Islet of Langerhans (tissue), 1 donor: Measurements from ENCODE around the gene CYP17A1.

ENCODE experiments used
- FAIRE-seq: peaks from one replicate; lab custom pipeline; 2011; peaks lifted over from hg19 to GRCh38; lab: Jason Lieb, UNC

The CYP17A1 gene

DNA sequence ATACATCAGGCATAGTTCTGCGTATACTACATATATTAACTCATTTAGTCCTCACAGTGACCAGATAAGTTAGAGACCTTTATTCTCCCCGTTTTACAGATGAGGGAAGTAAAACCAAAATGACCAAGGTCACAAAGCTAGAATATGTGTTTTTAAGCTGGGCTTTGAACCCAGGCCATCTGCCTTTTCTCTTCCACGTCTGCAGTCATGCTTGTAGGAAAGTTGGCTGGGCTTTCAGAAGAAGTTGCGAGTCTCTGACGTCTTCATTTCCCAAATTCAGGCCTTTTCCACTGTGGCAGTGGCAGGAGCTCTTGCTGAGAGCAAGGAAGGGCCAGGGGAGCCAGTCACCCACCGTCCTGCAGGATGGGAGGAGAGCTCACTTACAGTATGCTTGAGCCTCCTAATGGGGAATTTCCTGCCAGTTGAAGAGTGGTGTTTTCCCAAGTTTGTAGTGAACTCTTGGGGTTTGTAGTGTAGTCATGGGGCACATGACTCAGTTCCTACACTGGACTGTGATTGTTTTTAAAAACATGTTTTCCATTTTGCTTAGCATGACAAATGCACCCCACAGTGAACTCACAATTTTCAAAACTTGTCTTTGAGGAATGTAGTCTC lies 34.2 kb downstream of the CYP17A1 start:
- no peak for FAIRE-seq

DNA sequence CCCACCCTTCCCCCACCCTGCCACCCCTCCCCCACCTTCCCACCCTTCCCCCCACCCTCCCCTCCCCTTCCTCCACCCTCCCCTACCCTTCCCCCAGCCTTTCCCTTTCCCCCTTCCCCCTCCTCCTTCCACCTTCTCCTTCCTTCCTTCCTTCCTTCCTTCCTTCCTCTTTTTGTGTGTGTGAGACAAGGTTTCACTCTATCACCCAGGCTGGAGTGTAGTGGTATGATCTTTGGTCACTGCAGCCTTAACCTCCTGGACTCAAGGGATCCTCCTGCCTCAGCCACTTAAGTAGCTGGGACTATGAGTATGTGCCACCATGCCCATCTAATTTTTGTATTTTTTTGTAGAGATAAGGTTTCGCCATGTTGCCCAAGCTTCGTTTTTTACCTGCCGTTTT lies 35.2 kb downstream of the CYP17A1 start:
- no peak for FAIRE-seq

DNA sequence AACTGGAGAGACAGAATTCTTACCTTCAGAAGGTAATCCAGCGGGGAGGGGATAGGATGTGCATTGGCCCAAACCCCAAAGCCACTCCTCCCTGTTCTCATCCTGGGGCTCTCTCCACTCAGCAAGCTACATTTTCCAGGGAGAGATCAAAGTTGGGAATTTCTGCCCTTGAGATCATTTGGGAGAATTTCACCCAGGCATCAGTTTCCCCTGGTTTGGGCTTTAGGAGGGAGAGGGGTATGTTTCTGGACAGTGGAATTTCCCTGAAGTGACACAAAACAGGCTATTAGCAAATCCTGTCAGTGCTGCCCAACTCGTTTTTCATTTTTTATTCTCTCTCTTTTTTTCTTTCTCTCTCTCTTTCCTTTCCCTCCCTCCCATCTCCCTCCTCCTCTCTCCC lies 35.7 kb downstream of the CYP17A1 start:
- no peak for FAIRE-seq

DNA sequence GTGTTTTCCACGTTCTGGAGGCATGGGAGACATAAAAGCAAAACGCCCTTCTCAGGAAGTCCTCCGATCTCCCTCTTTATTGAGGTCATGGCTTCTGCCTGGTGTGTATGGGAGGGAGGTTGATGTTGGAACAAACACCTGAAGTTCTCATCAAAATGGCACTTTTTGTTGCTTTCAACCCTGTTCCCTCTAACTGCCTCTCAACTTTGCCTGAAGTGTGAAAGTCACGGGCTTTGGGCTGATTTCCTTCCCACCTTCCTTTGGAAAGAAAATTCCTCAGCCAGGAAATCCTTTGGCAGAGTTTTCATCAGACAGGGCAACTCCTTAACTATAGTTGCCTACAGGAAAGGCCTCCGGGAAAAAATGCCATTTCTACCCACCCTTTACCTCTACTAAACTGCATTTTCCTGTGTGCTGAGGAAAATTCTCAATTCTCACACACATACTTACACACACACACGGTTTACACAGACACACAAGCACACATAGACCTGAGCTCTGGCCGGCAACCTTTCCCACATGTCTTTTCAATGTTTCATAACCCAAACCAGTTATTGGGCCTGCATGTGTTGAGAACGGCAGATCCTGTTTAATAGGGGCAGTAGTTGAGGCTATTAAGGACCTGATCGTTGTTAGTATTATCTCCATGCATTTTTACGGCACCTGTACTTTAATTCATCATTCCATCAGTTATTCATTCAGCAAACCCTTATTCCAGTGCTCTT lies 36.4 kb downstream of the CYP17A1 start:
- FAIRE-seq, result no peak

DNA sequence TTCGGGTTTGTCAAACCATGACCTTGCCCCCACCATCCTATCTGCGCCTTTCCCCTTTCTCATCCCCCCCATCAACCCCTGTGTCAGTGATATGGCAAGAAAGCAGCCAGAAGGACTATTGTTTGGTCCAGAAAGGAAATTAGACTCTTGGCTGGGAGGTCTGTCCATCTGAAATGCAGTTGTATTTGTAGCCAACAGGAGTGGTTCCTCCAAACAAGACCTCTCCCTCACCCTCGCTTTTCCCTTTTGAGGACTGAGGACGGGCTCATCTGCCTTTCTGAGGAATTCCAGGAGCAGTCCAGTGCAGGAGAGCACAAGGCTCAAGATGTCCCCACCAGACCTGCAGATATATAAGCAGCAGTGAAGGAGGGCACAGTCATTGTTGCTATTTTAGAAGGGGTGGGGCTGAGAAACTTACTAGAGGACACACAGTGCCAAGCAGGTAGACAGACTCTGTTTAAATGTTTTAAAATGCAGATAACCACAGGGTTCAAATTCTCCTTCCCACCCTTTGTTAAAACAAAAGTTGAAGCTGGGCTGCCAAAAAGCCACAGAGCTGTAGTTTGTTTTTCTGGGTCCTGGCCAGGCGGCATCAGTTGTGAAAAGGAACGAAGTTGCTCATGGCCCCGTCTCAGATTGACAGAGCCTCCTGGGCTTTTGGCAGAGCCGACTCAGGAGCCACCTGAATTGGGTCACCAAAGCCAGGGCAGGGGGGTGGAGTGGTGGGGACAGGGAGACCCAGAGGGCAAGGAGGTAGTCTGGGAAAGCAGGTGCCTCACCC lies 37.3 kb downstream of the CYP17A1 start:
- no peak for FAIRE-seq

DNA sequence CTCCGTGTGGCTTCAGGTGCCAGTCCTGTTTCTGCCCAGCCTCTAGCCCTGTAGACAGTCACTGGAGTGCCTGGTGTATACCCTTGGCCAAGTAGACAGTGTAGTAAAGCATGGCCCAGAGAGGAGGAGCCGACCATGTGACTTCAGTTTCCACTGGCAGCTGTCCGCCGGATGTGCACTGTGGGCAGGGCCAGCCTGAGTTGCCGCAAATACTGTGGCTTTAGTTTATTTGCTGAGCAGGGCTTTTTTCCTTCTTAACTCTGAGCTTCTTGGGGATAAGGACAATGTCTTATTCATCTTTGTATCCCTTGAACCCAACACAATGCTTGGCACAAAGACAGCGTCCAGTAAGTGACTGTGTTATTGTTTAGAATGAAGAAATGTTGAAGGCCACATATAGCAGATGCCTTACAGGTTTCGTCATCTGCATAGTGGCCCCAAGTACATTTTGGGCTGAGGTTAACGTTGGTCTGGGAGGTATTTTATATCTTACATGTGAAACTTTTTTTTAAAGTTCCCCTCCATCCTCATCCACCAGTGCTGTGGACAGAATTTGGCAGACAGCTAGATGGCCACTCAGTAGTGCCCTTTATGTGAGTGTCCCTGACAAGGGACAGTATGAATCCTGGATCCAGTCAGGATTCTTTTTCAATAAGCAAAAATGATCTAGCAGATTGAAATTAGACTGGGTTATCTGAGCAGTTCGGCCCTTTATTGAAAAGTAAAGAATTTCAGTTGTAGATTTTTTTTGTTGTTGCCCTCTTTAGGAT lies 40.6 kb downstream of the CYP17A1 start:
- FAIRE-seq, result no peak

DNA sequence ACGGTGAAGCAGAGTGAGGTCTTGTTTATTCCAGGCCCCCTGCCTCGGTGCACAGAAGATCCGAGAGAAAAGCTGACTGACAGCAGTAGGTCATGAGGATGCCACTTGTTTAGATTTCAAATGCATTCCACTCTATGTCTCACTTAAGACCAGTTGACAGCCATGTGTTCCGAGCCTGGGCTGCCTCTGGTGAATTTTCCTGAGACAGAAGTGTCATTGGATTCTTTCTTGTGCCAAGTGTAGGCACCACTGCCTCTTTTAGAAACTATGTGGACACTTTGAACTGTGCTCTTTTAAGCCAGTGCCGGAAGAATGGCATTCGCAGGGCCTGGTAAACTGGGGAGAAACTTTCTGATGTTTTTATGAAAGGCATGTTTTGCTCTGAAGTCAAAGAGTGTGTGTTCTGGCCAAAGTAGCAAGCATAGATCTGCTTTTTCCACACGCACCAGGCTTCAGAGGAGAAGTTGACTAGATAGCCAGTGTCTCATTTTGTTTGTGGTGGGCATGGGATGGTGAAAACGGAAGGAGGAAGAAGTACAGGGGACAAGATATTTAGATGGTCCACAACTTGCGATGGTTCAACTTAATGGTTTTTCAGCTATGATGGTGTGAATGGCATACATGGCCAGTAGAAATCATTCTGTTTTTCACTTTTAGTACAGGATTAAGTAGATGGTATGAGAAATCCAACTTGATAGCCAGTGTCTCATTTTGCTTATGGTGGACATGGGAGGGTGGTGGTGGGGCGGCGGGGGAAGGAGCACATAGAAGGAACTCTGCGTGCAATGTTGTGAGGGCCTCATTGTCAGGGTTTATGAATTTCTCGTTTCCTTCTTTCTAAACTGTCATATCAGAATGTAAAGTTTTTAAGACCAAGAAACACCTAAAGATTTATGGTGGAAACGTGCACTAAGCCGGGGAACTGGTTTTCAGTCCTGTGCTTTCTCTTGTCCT lies 41.5 kb downstream of the CYP17A1 start:
- FAIRE-seq, result no peak

DNA sequence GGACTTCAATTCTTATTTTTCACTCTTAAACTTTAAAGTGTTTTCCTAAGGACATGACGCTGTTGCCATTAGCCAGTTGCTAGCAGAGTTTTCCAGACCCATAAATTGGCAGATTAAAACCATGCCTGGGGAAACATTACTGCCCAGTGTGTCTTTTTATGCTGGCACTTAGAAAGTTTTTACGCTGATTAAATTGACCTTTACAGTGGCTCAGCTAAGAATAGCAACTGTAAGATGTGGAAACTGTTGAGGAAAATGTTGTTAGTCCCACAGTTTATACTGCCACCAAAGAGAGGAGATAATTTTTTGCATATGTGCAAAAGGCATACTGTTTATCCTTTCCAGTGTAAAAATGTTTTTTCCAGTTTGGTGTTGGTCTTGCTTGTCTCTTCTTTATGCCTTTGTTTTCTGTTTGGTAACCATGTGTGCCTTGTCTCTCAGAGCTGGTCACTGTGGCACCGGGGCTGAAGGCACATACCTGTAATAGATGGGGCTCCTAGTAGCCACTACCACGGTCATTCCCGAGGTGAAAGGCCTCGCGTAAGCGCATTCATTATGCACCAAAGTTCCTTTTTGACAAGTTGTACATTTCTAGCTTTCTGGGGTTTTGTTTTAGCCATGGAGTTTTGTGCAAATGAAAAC lies 45.3 kb downstream of the CYP17A1 start:
- no peak for FAIRE-seq

DNA sequence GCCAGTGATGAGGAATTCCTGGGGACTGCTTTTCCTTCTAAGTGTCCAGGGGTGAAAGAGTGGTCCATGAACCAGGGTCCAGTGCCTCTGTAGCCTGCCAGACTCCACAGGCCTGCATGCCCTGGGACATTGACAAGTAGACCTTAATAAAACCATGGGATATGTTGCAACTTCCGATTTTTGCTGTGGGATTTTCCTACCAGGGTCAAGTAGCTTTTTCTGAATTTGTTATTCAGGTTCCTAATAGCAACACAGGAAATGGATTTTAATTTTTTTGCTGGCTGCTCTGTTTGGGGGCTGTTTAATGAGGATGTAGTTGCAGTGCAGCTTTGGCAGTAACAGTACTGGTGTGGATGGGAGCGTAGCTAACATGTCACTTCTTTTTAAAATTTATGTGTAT lies 51.4 kb downstream of the CYP17A1 start:
- no peak for FAIRE-seq

DNA sequence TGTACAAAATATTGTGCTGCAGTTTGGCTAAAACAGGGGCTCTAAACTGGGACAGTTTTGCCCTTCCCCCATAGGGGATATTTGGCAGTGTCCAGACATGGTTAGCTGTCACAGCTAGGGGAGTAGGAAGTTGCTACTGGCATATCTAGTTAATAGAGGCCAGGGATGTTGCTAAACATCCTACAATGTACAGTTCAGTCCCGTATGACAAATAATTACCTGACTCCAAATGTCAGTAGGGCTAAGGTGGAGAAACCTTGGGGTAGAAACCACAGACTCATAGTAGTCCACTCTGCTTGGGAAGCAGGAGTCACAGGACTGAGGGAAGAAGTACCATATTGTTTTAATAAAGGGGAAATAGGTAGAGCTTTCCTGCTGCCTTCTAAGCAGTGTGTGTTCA lies 53.6 kb downstream of the CYP17A1 start:
- FAIRE-seq, result no peak

DNA sequence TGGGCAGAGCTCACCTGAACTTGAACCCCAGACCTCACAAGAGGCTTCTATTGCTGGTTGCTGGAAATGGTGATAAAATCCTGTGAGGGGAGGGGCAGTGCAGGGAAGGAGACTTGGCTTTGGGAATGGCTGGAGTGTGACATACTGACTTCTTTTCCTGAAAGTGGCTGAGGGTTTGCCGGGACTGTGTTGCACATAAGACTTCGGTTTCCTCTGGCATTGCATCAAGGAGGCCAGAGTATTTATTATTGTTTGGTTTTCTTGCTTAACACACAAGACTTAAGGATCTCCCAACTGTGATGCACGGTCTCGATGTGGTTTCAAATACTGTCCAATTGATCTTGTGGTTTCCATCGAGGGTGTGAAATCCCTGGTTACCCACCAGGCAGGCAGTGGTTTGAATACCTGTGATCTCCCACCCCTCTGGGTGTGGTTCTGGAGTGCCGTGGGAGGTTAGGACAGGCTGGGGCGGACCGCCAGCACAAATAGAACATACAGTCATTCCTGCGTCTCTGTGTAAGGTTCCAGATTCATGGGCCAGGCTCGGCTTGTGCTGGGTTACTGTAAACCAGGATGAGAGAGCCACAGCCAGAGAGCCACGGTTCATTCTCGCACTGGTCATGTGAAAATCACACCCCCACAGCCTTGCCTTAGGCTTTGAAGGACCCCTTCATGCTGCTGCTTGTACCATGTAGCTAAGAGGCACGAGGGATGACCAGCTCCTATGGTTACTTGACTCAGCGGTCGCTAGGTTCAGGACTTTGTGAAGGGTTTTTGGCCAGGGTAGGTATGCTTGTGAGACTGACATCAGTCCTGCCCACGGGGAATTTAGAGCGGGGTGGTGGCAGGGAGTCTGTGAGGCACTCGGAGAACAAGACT lies 54.3 kb downstream of the CYP17A1 start:
- FAIRE-seq, result no peak

DNA sequence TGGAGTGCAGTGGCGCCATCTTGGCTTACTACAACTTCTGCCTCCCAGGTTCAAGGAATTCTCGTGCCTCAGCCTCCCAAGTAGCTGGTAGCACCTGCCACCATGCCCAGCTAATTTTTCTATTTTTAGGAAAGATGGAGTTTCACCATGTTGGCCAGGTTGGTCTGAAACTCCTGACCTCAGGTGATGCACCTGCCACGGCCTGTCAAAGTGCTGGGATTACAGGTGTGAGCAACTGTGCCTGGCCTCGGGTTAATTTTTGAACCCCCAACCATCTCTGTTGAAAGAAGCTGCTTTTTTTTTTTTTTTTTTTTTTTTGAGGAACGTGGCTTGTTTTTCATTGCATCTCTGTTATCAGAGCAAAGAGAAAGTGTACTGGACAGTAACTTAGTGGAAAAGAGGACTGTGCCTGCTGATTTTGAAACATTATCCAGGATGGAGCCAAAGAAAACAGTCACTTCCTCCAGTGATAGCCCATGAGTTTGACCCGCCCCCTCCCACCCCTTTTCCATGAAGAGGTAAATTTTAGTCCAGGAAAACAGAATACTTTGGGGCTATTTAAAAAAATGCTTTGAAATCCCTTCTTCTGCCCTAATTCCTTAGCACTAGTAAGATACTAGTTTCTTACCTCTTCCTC lies 55.2 kb downstream of the CYP17A1 start:
- FAIRE-seq, result no peak

DNA sequence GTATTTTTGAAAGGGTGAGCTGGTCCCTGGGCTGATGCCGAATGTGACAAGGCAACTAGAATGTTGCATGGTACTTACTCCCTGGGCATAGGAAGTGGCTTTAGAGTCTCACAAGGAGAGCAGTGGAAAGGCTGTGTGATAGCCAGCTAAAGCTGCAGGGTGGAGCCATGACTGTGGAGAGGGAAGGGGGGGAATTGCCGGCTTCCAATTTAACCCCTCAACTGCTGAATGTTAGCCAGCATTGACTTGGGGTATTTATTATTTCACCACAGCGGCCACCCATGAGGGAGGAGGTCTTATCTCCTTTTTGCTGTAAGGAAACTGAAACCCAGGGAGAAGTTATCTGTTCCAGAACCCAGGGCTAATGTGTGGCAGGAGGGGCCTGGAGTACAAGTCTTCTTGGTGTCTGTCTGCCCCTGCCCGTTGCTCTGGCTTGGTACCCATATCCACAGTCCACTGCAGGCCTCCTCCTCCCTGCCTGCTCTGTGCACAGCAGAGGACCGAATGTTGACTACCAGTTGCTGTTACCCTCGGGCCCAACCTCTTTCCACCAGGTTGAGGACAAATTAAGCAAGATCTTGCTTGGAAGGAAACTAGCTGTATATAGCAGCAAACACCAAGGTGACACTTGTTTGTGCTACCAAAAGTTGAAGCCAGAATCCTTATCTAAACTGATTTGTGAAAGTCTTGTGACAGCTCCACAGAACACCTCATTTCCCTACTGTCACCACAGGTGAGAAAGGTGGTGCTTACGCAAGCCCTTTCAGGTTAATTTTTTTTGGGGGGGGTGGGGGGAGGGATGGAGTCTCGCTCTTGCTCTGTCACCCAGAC lies 55.9 kb downstream of the CYP17A1 start:
- FAIRE-seq, result no peak
